ENCODE data around the gene PDC. TPM values are rescaled to one million over a fixed set of nuclear protein-coding genes. Genes with fewer than 3 reads are reported as not detected.
"Not testable (repeated sequence)": the region's sequence is repeated elsewhere in the genome, so short reads cannot be mapped to it uniquely, and the experiment has no call there.

Gene PDC
- total RNA-seq, 2 donors from 2014 or later: not detected

GRCh38 chr1:186403632-186404031 lies 57.3 kb downstream of the PDC start:
- TF ChIP-seq CTCF (conservative IDR thresholded peaks at IDR 0.05): no peak
- DNase-seq: no peak
- Mint-ChIP-seq H3K4me1 (no peaks in the 10 kb centered on the region), H3K27me3 (ENCODE audit: insufficient read depth) (no peaks in the 10 kb centered on the region), H3K27ac (no peak overlapping the region), H3K9me3 (no peaks in the 10 kb centered on the region), H3K4me3 (no peak overlapping the region), H3K36me3 (ENCODE audit: low read depth) (peaks cover 41% of the 10 kb centered on the region)
- H3K9ac ChIP-seq (ENCODE audit: extremely low read depth, low read length, poor library complexity, severe bottlenecking): no peak overlapping the region
- no peaks in the 10 kb centered on the region for H3K4me1 ChIP-seq (ENCODE audit: control insufficient read depth, insufficient read depth, low read length)
- H3K4me3 ChIP-seq (ENCODE audit: low read length): no peak overlapping the region
- no peak overlapping the region for H3K27ac ChIP-seq (ENCODE audit: low read depth, low read length)
- peaks cover 64% of the 10 kb centered on the region for H3K36me3 ChIP-seq (ENCODE audit: control insufficient read depth, insufficient read depth, low read length)
- H3K9me3 ChIP-seq (ENCODE audit: control insufficient read depth, low read length): no peaks in the 10 kb centered on the region
- no peaks in the 10 kb centered on the region for H3K27me3 ChIP-seq (ENCODE audit: control insufficient read depth, insufficient read depth, low read length, poor library complexity, severe bottlenecking)

GRCh38 chr1:186401446-186401845 lies 59.5 kb downstream of the PDC start:
- not testable (repeated sequence) for H3K9me3 Mint-ChIP-seq; H3K9ac ChIP-seq (ENCODE audit: extremely low read depth, low read length, poor library complexity, severe bottlenecking); H3K4me3 Mint-ChIP-seq; H3K27me3 Mint-ChIP-seq (ENCODE audit: insufficient read depth); H3K27ac ChIP-seq (ENCODE audit: low read depth, low read length); H3K4me3 ChIP-seq (ENCODE audit: low read length); H3K4me1 ChIP-seq (ENCODE audit: control insufficient read depth, insufficient read depth, low read length); DNase-seq; H3K4me1 Mint-ChIP-seq; H3K27me3 ChIP-seq (ENCODE audit: control insufficient read depth, insufficient read depth, low read length, poor library complexity, severe bottlenecking); H3K9me3 ChIP-seq (ENCODE audit: control insufficient read depth, low read length); H3K27ac Mint-ChIP-seq
- 94% methylated on average over 2 of the region's 2 CpGs for WGBS, 2 experiments (ENCODE audit: insufficient coverage in 1 of 2, insufficient read length in 1 of 2)
- peaks cover 65% of the 10 kb centered on the region for H3K36me3 ChIP-seq (ENCODE audit: control insufficient read depth, insufficient read depth, low read length)
- H3K36me3 Mint-ChIP-seq (ENCODE audit: low read depth): peaks cover 39% of the 10 kb centered on the region

Other genes starting within 250 kb of the PDC start
- gene PRG4, start 164.8 kb downstream of the PDC start, total RNA-seq: not detected
- gene TPR, start 85.9 kb downstream of the PDC start, total RNA-seq: 100 to 1,000 TPM; 120 to 124 TPM
- gene ODR4, start 85.3 kb downstream of the PDC start, total RNA-seq: 10 to 100 TPM; 20.8 to 22.5 TPM
- gene PTGS2, start 219.3 kb upstream of the PDC start, total RNA-seq: under 1 TPM; 0.09 to 0.15 TPM